HT-29 (cell line): Measurements from ENCODE around the gene SNAP47. TPM values are rescaled to one million over a fixed set of nuclear protein-coding genes. Genes with fewer than 3 reads are reported as not detected.

Experiments
- DNase-seq: peaks from one replicate; pipeline ENCODE4 v3.0.0-alpha.2; 2015; ENCODE audit warnings: low spot score
- total RNA-seq: library from RNA; depleted of rRNA; stranded (reverse); fragments of >200 nt; shearing (Covaris generic); gene quantifications from 2 replicates; pipeline ENCODE4 v1.2.3, GENCODE V29; 2014; rRNA removed

The SNAP47 gene
- total RNA-seq, 1 experiment from 2014 or later: 57.1 TPM

- DNase-seq: no peak
Measured at GRCh38 chr1:227795732-227796131, 60.5 kb downstream of the SNAP47 start.

- no peak for DNase-seq
Measured at GRCh38 chr1:227796359-227796915, 61.2 kb downstream of the SNAP47 start.

GRCh38 chr1:227797144-227797543 lies 61.9 kb downstream of the SNAP47 start:
- no peak for DNase-seq

GRCh38 chr1:227797625-227798024 lies 62.4 kb downstream of the SNAP47 start:
- no peak for DNase-seq

- DNase-seq: no peak
Measured at GRCh38 chr1:227798078-227798802, 63.0 kb downstream of the SNAP47 start.

- no peak for DNase-seq
Measured at GRCh38 chr1:227799756-227800155, 64.5 kb downstream of the SNAP47 start.

- DNase-seq: no peak
Measured at GRCh38 chr1:227803933-227804332, 68.7 kb downstream of the SNAP47 start.

GRCh38 chr1:227805606-227806197 lies 70.5 kb downstream of the SNAP47 start:
- DNase-seq: no peak

GRCh38 chr1:227808566-227808965 lies 73.3 kb downstream of the SNAP47 start:
- no peak for DNase-seq

GRCh38 chr1:227809026-227809425 lies 73.8 kb downstream of the SNAP47 start:
- no peak for DNase-seq

GRCh38 chr1:227813962-227814361 lies 78.7 kb downstream of the SNAP47 start:
- no peak for DNase-seq

GRCh38 chr1:227815468-227816409 lies 80.5 kb downstream of the SNAP47 start, which contains the start of gene PRSS38:
Gene PRSS38, plus strand, starts transcription at chr1:227815675. Its CDS starts 42 bp downstream, at chr1:227815717.
- no peak for DNase-seq

GRCh38 chr1:227816750-227817446 lies 81.7 kb downstream of the SNAP47 start:
- no peak for DNase-seq

GRCh38 chr1:227823537-227823936 lies 88.3 kb downstream of the SNAP47 start:
- DNase-seq: no peak

GRCh38 chr1:227824204-227824603 lies 89.0 kb downstream of the SNAP47 start:
- DNase-seq: no peak

- DNase-seq: no peak
Measured at GRCh38 chr1:227828786-227829185, 93.6 kb downstream of the SNAP47 start.

Other genes with a start within 250 kb of the SNAP47 start
- gene ZNF678, start 171.9 kb upstream of the SNAP47 start, total RNA-seq: 6.2 and 9.3 TPM in 2 replicates
- 46.1 and 49.6 TPM in 2 replicates for gene JMJD4, start 133 bp upstream of the SNAP47 start, total RNA-seq
- not detected in 2 replicates for gene PRSS38, start 80.2 kb downstream of the SNAP47 start, total RNA-seq
- gene WNT9A, start 212.5 kb downstream of the SNAP47 start, total RNA-seq: not detected in 2 replicates